Activated naive CD4-positive, alpha-beta T cell treated with anti-CD3 and anti-CD28 coated beads, Interleukin-2, amount 50 U/mL, for 24 hours (primary cell): Measurements from ENCODE around the gene PROZ.
"Not testable (repeated sequence)": the region's sequence is repeated elsewhere in the genome, so short reads cannot be mapped to it uniquely, and the experiment has no call there.

Source experiments
- H3K27ac Mint-ChIP-seq: one replicate; pipeline ENCODE4 v1.8.0; 2021; ENCODE audit warnings: mild to moderate bottlenecking, mixed read lengths
- H3K27me3 Mint-ChIP-seq: one replicate; pipeline ENCODE4 v1.8.0; 2021; ENCODE audit warnings: mixed read lengths
- H3K36me3 Mint-ChIP-seq: one replicate; pipeline ENCODE4 v1.8.0; 2021; ENCODE audit warnings: mixed read lengths
- H3K4me1 Mint-ChIP-seq: one replicate; pipeline ENCODE4 v1.8.0; 2021; ENCODE audit warnings: mixed read lengths
- H3K4me3 Mint-ChIP-seq: one replicate; pipeline ENCODE4 v1.8.0; 2021; ENCODE audit warnings: mild to moderate bottlenecking, mixed read lengths
- H3K9me3 Mint-ChIP-seq: one replicate; pipeline ENCODE4 v1.8.0; 2021; ENCODE audit warnings: mixed read lengths

The PROZ gene

GRCh38 chr13:113157206-113157928, 1.1 kb upstream of the PROZ start:
- Mint-ChIP-seq H3K4me1 (peaks cover 30% of the 10 kb centered on the region), H3K27me3 (no peaks in the 10 kb centered on the region), H3K27ac (peak overlapping the region; percentile 3), H3K9me3 (no peaks in the 10 kb centered on the region), H3K4me3 (no peak overlapping the region), H3K36me3 (no peaks in the 10 kb centered on the region)

DNA sequence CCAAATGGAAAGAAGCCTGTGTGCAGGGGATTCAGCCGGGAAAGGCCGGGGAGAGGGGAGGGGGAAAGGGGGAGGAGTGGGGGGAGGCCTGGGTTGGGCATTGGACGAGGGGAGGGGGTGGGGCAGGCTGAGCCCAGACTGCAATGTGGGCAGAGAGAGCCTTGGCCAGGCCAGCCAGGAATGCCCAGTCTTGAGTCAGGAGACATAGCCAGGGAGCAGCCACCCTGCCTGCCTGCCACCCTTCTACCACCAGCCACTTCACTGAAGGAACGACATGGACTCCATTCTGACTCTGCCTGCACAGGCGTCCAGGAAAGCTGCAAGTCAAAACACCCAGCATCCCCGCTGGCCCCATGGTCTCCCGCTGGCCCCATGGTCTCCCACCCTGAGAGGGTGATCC, 498 bp downstream of the PROZ start:
- no peaks in the 10 kb centered on the region for H3K9me3 Mint-ChIP-seq
- no peaks in the 10 kb centered on the region for H3K27me3 Mint-ChIP-seq
- H3K27ac Mint-ChIP-seq: no peak overlapping the region
- peaks cover 30% of the 10 kb centered on the region for H3K4me1 Mint-ChIP-seq
- no peaks in the 10 kb centered on the region for H3K36me3 Mint-ChIP-seq
- H3K4me3 Mint-ChIP-seq: no peak overlapping the region

- Mint-ChIP-seq H3K36me3 (no peaks in the 10 kb centered on the region), H3K4me1 (peaks cover 27% of the 10 kb centered on the region), H3K27ac (peak overlapping the region; percentile 51), H3K4me3 (no peak overlapping the region), H3K9me3 (no peaks in the 10 kb centered on the region), H3K27me3 (no peaks in the 10 kb centered on the region)
Observed at GRCh38 chr13:113159701-113160100, 1.3 kb downstream of the PROZ start.

DNA sequence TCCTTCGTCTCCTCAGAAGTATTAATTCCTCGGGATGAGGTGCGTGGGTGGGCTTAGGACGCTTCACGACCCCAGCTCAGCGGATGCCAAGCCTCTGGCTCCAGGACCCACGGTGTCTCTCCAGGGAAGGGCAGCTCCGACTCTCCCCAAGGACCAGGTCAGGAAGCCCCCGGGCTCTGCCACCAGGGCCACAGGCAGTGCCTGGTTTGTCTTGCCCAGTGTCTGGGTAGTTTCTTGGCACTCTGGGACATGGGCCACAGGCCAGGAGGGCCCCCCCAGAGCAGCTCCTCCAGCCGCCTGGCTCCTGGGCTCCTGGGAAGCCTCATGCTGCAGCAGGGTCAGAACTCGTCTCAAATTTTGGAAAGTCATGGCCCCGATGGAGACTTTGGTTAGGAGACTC, 2.5 kb downstream of the PROZ start:
- H3K27ac Mint-ChIP-seq: peak overlapping the region; percentile 72
- H3K27me3 Mint-ChIP-seq: no peaks in the 10 kb centered on the region
- H3K36me3 Mint-ChIP-seq: no peaks in the 10 kb centered on the region
- peaks cover 32% of the 10 kb centered on the region for H3K4me1 Mint-ChIP-seq
- H3K9me3 Mint-ChIP-seq: no peaks in the 10 kb centered on the region
- peak overlapping the region; percentile 68 for H3K4me3 Mint-ChIP-seq

DNA sequence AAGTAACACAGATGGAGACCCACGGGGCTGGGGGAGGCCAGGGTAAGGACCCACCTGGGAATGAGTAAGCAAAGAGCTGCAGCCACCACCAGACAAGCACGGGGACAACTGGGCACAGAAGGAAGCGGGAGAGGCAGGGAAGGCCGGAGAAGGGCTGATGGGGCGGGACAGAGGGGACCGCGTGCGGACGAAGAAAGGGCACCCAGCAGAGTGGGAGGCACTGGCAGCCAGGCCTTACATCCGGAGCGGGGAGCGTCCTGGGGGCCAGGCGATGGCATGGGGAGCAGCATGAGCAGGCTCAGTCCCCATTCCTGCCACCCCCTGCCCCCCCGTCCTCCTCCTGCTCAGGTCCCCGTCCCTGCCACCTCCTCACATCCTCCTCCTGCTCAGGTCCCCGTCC, 3.0 kb downstream of the PROZ start:
- peaks cover 36% of the 10 kb centered on the region for H3K4me1 Mint-ChIP-seq
- H3K9me3 Mint-ChIP-seq: no peaks in the 10 kb centered on the region
- H3K36me3 Mint-ChIP-seq: no peaks in the 10 kb centered on the region
- H3K27me3 Mint-ChIP-seq: no peaks in the 10 kb centered on the region
- peak overlapping the region; percentile 72 for H3K27ac Mint-ChIP-seq
- peak overlapping the region; percentile 68 for H3K4me3 Mint-ChIP-seq

DNA sequence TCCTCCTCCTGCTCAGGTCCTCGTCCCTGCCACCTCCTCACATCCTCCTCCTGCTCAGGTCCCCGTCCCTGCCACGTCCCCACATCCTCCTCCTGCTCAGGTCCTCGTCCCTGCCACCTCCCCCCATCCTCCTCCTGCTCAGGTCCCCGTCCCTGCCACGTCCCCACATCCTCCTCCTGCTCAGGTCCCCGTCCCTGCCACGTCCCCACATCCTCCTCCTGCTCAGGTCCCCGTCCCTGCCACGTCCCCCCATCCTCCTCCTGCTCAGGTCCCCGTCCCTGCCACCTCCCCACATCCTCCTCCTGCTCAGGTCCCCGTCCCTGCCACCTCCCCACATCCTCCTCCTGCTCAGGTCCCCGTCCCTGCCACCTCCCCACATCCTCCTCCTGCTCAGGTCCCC, 3.5 kb downstream of the PROZ start:
- not testable (repeated sequence) for H3K4me3 Mint-ChIP-seq, H3K9me3 Mint-ChIP-seq, H3K36me3 Mint-ChIP-seq, H3K27me3 Mint-ChIP-seq, H3K27ac Mint-ChIP-seq
- peaks cover 39% of the 10 kb centered on the region for H3K4me1 Mint-ChIP-seq

- H3K9me3 Mint-ChIP-seq: no peaks in the 10 kb centered on the region
Observed at GRCh38 chr13:113162783-113163685, 4.6 kb downstream of the PROZ start.

DNA sequence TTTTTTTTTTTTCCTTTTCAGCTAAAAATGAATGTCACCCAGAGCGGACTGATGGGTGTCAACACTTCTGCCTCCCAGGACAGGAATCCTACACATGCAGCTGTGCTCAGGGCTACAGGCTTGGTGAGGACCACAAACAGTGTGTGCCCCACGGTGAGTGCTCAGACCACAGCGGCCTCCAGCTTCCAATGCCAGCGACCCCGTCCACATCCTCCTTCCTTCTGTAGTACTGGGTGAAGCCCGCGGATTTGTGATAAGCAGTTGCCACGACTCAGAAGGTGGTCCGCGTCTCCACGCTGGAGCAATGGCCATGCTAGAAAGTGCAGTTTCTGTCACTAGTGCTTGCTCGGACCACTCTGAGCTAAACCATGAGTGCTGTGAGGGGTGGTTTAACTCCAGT, 6.0 kb downstream of the PROZ start:
- no peak overlapping the region for H3K27ac Mint-ChIP-seq
- H3K36me3 Mint-ChIP-seq: peaks cover 16% of the 10 kb centered on the region
- peaks cover 39% of the 10 kb centered on the region for H3K4me1 Mint-ChIP-seq
- H3K27me3 Mint-ChIP-seq: no peaks in the 10 kb centered on the region
- no peak overlapping the region for H3K4me3 Mint-ChIP-seq
- H3K9me3 Mint-ChIP-seq: no peaks in the 10 kb centered on the region

More at GRCh38 chr13:113162783-113163685, 4.6 kb downstream of the PROZ start:
- Mint-ChIP-seq H3K36me3 (peaks cover 9% of the 10 kb centered on the region), H3K4me3 (no peak overlapping the region), H3K27ac (peak overlapping the region; percentile 66), H3K4me1 (peaks cover 39% of the 10 kb centered on the region), H3K27me3 (no peaks in the 10 kb centered on the region)

DNA sequence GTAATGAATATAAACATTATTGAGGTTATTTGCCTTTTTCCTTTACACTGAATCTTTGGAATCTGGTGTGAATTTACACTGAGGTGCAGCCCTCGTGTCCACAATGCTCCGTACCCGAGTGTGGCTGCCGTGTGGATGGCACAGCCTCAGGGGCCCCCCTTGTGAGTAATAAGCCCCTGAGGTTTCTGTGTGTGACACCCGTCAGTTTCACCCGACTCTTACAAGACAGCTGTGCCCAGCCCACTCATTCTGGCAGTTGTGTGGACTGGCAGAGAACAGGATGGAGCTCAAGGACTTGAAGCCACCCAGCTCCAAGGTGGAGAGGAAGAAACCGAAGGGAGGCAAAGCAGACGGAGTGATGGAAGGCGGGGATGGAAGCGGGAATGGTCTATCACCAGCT, 7.8 kb downstream of the PROZ start:
- H3K4me1 Mint-ChIP-seq: peaks cover 29% of the 10 kb centered on the region
- peaks cover 19% of the 10 kb centered on the region for H3K36me3 Mint-ChIP-seq
- peak overlapping the region; percentile 69 for H3K27ac Mint-ChIP-seq
- no peaks in the 10 kb centered on the region for H3K27me3 Mint-ChIP-seq
- H3K9me3 Mint-ChIP-seq: no peaks in the 10 kb centered on the region
- no peak overlapping the region for H3K4me3 Mint-ChIP-seq

- Mint-ChIP-seq H3K27ac (no peak overlapping the region), H3K4me1 (peaks cover 26% of the 10 kb centered on the region), H3K4me3 (no peak overlapping the region), H3K36me3 (peaks cover 19% of the 10 kb centered on the region), H3K9me3 (no peaks in the 10 kb centered on the region), H3K27me3 (no peaks in the 10 kb centered on the region)
Observed at GRCh38 chr13:113166681-113167080, 8.2 kb downstream of the PROZ start.

- no peak overlapping the region for H3K4me3 Mint-ChIP-seq
- peaks cover 19% of the 10 kb centered on the region for H3K36me3 Mint-ChIP-seq
- peaks cover 26% of the 10 kb centered on the region for H3K4me1 Mint-ChIP-seq
- no peak overlapping the region for H3K27ac Mint-ChIP-seq
- H3K9me3 Mint-ChIP-seq: no peaks in the 10 kb centered on the region
- no peaks in the 10 kb centered on the region for H3K27me3 Mint-ChIP-seq
Observed at GRCh38 chr13:113167155-113167554, 8.7 kb downstream of the PROZ start.

GRCh38 chr13:113167575-113167974, 9.1 kb downstream of the PROZ start:
- Mint-ChIP-seq H3K36me3 (peaks cover 19% of the 10 kb centered on the region), H3K9me3 (no peaks in the 10 kb centered on the region), H3K4me1 (peaks cover 26% of the 10 kb centered on the region), H3K27me3 (no peaks in the 10 kb centered on the region), H3K27ac (peak overlapping the region; percentile 53), H3K4me3 (no peak overlapping the region)

DNA sequence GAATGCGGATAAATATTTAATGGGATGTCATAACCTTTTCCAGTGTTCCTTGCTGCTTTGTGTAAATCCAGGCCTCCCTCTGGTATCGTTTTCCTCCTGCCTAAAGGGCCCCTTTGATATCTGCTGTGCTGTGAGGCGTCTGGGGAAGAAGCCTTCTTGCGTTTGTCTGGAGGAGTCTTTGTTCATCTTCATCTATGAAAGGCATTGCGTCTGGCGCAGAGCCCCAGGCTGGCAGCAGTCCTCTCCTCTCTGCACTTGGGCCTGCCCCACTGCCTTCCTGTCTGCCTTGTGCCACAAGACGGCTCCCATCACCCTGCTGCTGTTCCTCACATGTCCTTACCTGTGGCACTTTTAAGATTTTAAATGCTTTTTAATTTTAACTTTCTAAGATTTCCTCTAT, 9.8 kb downstream of the PROZ start:
- H3K36me3 Mint-ChIP-seq: peaks cover 19% of the 10 kb centered on the region
- peaks cover 28% of the 10 kb centered on the region for H3K4me1 Mint-ChIP-seq
- no peak overlapping the region for H3K4me3 Mint-ChIP-seq
- H3K27ac Mint-ChIP-seq: peak overlapping the region; percentile 53
- H3K27me3 Mint-ChIP-seq: no peaks in the 10 kb centered on the region
- no peaks in the 10 kb centered on the region for H3K9me3 Mint-ChIP-seq

GRCh38 chr13:113169277-113170272, 11.1 kb downstream of the PROZ start:
- Mint-ChIP-seq H3K4me3 (no peak overlapping the region), H3K27me3 (no peaks in the 10 kb centered on the region), H3K9me3 (no peaks in the 10 kb centered on the region), H3K4me1 (peaks cover 24% of the 10 kb centered on the region), H3K36me3 (peaks cover 21% of the 10 kb centered on the region), H3K27ac (no peak overlapping the region)

DNA sequence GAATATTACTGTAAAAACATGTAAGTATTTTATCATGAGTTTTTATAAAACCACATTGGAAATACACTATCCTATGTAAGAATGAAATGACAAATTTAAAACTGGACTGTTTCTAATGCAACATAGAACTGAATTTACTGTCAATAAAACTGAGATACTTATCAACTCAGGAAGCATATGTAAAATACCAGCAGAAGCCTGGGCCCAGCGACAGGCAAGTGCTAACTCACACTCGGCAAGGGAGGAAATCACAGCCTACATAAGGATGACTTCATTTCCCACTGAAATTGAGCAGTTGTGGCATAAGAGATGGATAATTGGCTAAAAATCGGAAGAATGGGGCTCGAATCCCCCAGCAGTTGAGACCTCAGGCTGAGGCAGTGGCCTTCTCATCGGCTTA, 12.1 kb downstream of the PROZ start:
- H3K36me3 Mint-ChIP-seq: peaks cover 26% of the 10 kb centered on the region
- H3K27ac Mint-ChIP-seq: no peak overlapping the region
- no peaks in the 10 kb centered on the region for H3K27me3 Mint-ChIP-seq
- no peaks in the 10 kb centered on the region for H3K9me3 Mint-ChIP-seq
- peaks cover 25% of the 10 kb centered on the region for H3K4me1 Mint-ChIP-seq
- H3K4me3 Mint-ChIP-seq: peak overlapping the region; percentile 19
